Muscle layer of duodenum (tissue), 2 donors: ENCODE results near the gene MYO7A.

Source experiments
- H3K27ac ChIP-seq: one replicate; pipeline ENCODE4 v1.7.0; 2013; ENCODE audit warnings: mild to moderate bottlenecking, low read length
- H3K27me3 ChIP-seq: one replicate; pipeline ENCODE4 v1.7.0; 2013; ENCODE audit warnings: low read depth, mild to moderate bottlenecking, control low read depth, low read length
- H3K36me3 ChIP-seq, 2 donors: one replicate each; pipeline ENCODE4 v1.7.0; 2013; ENCODE audit warnings: low read length in 2 of 2, control low read depth in 1 of 2, mild to moderate bottlenecking in 1 of 2; ENCODE audit not compliant: insufficient read depth in 2 of 2, control insufficient read depth in 1 of 2
- H3K4me1 ChIP-seq, 2 donors: one replicate each; pipeline ENCODE4 v1.7.0; 2013; ENCODE audit warnings: low read length in 2 of 2, mild to moderate bottlenecking in 2 of 2, control low read depth in 1 of 2, moderate library complexity in 1 of 2; ENCODE audit not compliant: insufficient read depth in 2 of 2, control insufficient read depth in 1 of 2
- H3K4me3 ChIP-seq, 2 donors: one replicate each; pipeline ENCODE4 v1.7.0; 2013; ENCODE audit warnings: low read length in 2 of 2, low read depth in 1 of 2, mild to moderate bottlenecking in 1 of 2
- H3K9me3 ChIP-seq, 2 donors: one replicate each; pipeline ENCODE4 v1.7.0; 2013; ENCODE audit warnings: low read length in 2 of 2, control low read depth in 1 of 2, mild to moderate bottlenecking in 1 of 2; ENCODE audit not compliant: control insufficient read depth in 1 of 2
- donor health status: healthy.

MYO7A gene

DNA sequence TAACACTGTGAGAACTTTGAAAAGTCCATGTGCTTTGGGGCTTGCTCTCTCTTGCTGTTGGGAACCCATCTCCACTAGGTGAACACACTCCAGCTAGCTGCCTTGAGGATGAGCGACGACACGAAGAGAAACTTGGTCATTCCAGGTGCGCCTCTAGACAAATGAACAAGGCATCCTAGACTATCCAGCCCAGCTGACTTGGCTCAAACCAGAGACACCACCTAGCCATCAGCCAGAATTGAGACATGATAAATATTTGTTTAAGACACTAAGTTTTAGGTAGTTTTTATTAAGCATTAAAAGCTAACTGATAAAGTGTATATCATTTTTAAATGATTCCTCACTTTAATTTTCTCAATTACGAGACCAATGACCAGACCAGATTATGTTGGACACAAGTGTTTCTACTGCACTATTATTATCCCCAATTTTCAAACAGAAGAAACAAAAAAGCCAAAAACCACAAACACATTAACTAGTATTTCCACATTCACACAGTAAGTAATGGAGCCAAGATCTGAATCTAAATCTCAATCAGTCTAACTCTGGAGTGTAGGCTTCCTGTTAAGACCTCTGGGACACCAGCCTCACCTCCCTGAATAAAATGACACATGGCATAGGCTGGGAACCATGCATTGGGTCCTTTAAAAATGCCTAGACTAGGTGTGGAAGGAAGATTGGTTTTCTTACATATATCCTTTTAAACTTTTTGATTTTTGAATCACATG lies 103.0 kb downstream of the MYO7A start:
- no peaks in the 10 kb centered on the region for H3K36me3 ChIP-seq
- no peak overlapping the region for H3K4me3 ChIP-seq
- H3K27ac ChIP-seq: no peak overlapping the region
- H3K27me3 ChIP-seq: no peaks in the 10 kb centered on the region
- no peaks in the 10 kb centered on the region for H3K4me1 ChIP-seq
- H3K9me3 ChIP-seq: no peaks in the 10 kb centered on the region

- H3K36me3 ChIP-seq: no peaks in the 10 kb centered on the region
- H3K9me3 ChIP-seq: no peaks in the 10 kb centered on the region
- H3K27ac ChIP-seq: no peak overlapping the region
- H3K4me1 ChIP-seq: no peaks in the 10 kb centered on the region
- H3K4me3 ChIP-seq: no peak overlapping the region
- H3K27me3 ChIP-seq: no peaks in the 10 kb centered on the region
These were observed 103.8 kb downstream of the MYO7A start for GRCh38 chr11:77231800-77232199.

DNA sequence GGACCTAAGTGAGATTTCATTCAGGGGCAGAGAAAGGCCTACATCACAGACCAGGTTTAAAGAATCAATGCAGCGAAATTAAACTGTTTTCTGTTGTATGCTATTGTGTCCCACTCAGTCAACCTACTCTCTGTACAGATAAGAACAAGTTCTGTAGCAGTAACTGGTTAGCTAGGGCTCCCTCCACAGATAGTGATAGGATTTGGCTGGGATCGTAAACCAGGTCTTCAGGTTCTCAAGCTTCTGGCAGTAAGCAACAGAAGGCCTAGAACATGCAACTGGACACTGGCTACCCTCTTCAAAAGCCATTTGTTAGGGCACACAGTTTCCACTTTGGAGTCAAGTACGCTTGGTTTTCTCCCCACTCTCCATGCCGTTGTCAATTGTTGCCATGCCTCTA lies 104.2 kb downstream of the MYO7A start:
- H3K27ac ChIP-seq: no peak overlapping the region
- H3K36me3 ChIP-seq: no peaks in the 10 kb centered on the region
- H3K27me3 ChIP-seq: no peaks in the 10 kb centered on the region
- no peaks in the 10 kb centered on the region for H3K4me1 ChIP-seq
- H3K9me3 ChIP-seq: no peaks in the 10 kb centered on the region
- no peak overlapping the region for H3K4me3 ChIP-seq

DNA sequence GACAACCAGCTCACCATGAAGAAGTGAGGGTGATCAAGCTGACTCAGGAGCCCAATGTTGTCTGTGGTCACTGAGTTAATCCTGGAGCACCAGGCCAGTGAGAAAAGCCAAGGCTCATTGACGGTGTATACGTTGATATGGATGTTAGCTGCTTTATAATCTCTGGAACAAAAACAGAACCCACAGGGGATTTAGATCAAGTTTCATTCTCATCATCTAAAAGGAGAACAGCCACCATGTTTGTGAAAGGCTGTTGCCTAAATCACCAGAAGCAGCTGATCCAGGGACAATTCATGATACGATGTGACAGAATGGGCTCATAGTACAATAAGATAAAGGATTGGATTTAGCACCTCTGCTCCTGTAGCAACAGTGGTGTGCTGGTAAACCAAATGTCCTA lies 105.0 kb downstream of the MYO7A start:
- no peaks in the 10 kb centered on the region for H3K9me3 ChIP-seq
- H3K27me3 ChIP-seq: no peaks in the 10 kb centered on the region
- no peaks in the 10 kb centered on the region for H3K4me1 ChIP-seq
- H3K27ac ChIP-seq: no peak overlapping the region
- no peaks in the 10 kb centered on the region for H3K36me3 ChIP-seq
- H3K4me3 ChIP-seq: no peak overlapping the region

DNA sequence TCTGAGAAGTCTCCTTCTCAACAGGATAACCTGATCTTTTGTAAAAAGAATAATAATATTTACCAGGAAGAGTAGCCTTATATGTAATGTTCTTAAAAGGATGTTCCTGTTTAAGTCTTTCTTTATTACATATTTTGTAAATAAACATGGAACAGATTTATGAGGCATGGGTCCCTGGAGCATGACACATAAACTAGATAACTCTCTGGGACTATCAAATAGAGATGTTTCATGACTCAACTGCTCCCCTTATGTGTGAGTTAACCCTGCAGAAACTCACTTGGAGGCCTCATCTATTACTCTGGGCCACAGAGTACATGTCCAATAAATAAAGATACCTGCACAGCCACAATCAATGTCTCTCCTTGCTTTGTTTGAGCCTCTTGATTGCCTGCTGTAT lies 108.9 kb downstream of the MYO7A start:
- peaks cover 0 to 4% of the 10 kb centered on the region in 2 donors for H3K9me3 ChIP-seq
- no peak overlapping the region for H3K27ac ChIP-seq
- H3K27me3 ChIP-seq: no peaks in the 10 kb centered on the region
- no peaks in the 10 kb centered on the region for H3K36me3 ChIP-seq
- H3K4me3 ChIP-seq: no peak overlapping the region
- no peaks in the 10 kb centered on the region for H3K4me1 ChIP-seq

DNA sequence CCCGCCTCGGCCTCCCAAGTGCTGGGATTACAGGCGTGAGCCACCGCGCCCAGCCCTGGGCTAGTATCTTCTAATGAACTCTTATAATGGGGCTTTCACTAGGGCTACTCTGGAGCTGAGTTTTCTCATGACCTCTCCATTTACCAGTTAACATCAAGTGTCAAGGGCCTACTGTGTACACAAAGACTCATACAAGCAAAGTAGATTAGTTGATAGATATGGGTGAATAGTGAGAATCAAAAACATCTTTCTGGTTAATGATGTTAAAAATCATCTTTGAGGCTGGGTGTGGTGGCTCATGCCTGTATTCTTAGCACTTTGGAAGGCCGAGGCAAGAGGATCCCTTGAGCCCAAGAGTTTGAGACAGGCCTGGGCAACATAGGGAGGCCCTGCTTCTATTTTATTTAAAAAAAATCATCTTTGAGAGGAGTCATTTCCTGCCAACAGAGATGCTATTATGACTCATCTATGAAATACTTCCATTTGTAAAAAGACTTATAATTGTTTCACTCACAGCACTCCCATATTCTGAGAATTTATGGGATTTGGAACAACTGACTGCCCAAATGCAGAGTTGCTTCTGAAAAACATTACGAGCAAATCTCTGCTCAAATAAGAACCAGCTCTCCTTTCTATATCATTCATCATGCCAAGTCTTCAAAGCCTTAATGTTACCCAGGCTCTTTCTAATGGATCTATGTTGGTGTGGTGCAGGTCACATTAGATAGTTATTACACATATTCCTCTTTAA lies 116.4 kb downstream of the MYO7A start:
- H3K27me3 ChIP-seq: no peaks in the 10 kb centered on the region
- no peak overlapping the region for H3K4me3 ChIP-seq
- H3K9me3 ChIP-seq: peaks cover 0 to 4% of the 10 kb centered on the region in 2 donors
- no peak overlapping the region for H3K27ac ChIP-seq
- H3K36me3 ChIP-seq: no peaks in the 10 kb centered on the region
- H3K4me1 ChIP-seq: no peaks in the 10 kb centered on the region

DNA sequence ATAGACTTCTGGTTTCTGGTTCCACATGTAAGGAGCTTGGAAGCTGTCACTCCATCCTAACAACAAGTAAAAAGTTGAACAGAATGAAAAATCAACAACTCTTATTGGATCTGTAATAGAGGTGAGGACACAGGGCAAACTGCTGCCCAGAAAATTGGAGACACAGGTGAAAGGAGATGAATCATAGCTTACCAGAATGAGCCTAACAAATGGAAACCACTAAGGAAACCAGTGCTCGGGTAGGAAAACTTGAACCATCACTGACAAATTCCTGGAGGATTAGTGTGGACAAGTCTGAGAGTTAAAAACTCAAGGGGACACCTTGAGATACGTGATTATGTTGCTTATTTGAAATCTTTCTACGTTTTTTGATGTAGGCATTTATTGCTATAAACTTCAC lies 121.4 kb downstream of the MYO7A start:
- Histone ChIP-seq H3K4me3 (no peak overlapping the region), H3K27me3 (no peaks in the 10 kb centered on the region), H3K9me3 (peaks cover 3% of the 10 kb centered on the region in 2 donors), H3K27ac (no peak overlapping the region), H3K36me3 (no peaks in the 10 kb centered on the region), H3K4me1 (no peaks in the 10 kb centered on the region)

DNA sequence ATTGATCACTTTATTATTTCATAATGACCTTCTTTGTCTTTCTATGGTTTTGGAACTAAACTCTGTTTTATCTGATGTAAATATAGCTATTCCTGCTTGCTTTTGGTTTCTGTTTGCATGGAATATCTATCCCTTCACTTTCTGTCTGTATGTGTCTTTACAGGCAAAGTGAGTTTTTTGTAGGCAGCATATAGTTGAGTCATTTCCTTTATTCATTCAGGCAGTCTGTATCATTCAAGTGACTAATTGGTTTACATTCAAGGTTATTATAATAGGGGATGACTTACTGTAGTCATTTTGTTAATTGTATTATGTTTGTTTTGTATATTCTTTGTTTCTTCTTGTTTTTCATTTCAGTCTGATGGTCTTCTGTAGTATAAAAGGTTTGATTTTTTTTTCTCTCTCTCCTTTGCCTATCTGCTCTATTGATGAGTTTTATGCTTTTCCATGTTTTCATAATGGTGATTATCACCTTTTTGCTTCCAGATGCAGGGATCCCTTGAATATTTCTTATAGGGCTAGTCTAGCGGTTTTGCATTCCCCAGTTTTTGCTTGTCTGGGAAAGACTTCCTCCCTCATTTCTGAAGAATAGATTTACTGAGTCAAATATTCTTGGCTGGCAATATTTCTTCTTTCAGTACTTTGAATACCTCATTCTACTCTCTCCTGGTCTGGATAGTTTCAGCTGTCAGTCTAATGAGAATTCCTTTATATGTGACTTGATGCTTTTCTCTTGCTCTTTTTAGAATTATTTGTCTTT lies 123.0 kb downstream of the MYO7A start:
- Histone ChIP-seq H3K4me1 (no peaks in the 10 kb centered on the region), H3K27ac (no peak overlapping the region), H3K36me3 (no peaks in the 10 kb centered on the region), H3K9me3 (peaks cover 3% of the 10 kb centered on the region in 2 donors), H3K4me3 (no peak overlapping the region), H3K27me3 (no peaks in the 10 kb centered on the region)

GRCh38 chr11:77252555-77253270 lies 124.7 kb downstream of the MYO7A start:
- H3K27me3 ChIP-seq: no peaks in the 10 kb centered on the region
- H3K36me3 ChIP-seq: no peaks in the 10 kb centered on the region
- H3K9me3 ChIP-seq: peaks cover 3% of the 10 kb centered on the region in 2 donors
- no peak overlapping the region for H3K4me3 ChIP-seq
- H3K4me1 ChIP-seq: no peaks in the 10 kb centered on the region
- H3K27ac ChIP-seq: no peak overlapping the region

DNA sequence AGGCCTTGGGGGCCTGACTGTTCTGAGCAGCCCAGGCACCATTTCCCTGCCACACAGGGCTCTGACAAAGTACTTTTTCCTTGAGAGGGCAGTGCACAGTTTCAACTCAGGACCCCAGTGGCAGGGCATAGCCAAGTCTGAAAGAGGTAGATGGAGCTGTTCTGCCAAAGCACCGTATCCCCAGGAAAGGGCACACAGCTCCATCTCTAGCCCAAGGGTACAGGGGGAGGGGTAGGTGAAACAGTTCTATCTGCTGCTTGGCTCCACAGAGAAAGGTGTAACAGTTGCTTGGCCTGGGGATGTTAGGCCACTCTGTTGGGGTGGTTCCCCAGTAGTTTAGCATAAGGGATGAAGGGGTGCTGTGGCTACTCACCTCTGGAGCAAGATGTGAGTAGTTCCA lies 125.6 kb downstream of the MYO7A start:
- H3K4me3 ChIP-seq: no peak overlapping the region
- no peaks in the 10 kb centered on the region for H3K27me3 ChIP-seq
- H3K27ac ChIP-seq: no peak overlapping the region
- H3K36me3 ChIP-seq: no peaks in the 10 kb centered on the region
- H3K9me3 ChIP-seq: peaks cover 3% of the 10 kb centered on the region in 2 donors
- H3K4me1 ChIP-seq: no peaks in the 10 kb centered on the region

GRCh38 chr11:77259641-77260040 lies 131.6 kb downstream of the MYO7A start:
- no peaks in the 10 kb centered on the region for H3K27me3 ChIP-seq
- no peaks in the 10 kb centered on the region for H3K36me3 ChIP-seq
- no peak overlapping the region for H3K4me3 ChIP-seq
- H3K9me3 ChIP-seq: peaks cover 10 to 12% of the 10 kb centered on the region in 2 donors
- no peak overlapping the region for H3K27ac ChIP-seq
- no peaks in the 10 kb centered on the region for H3K4me1 ChIP-seq
